H9 (cell line): ENCODE data around the gene PIPOX. TPM values are rescaled to one million over a fixed set of nuclear protein-coding genes. Genes with fewer than 3 reads are reported as not detected.

ENCODE experiments used
- DNase-seq: peaks from one replicate; pipeline ENCODE4 v3.0.0-alpha.2; 2017
- H2AFZ ChIP-seq: one replicate; pipeline ENCODE4 v1.6.1; 2013; ENCODE audit warnings: mild to moderate bottlenecking, low read length, control low read depth, moderate library complexity
- H2AK5ac ChIP-seq: 2 replicates; pipeline ENCODE4 v1.6.1; 2013; ENCODE audit warnings: low read length, control low read depth, mixed read lengths; ENCODE audit not compliant: insufficient read length
- H2BK120ac ChIP-seq: one replicate; pipeline ENCODE4 v1.6.1; 2013; ENCODE audit warnings: low read depth, mild to moderate bottlenecking, low read length, control low read depth, inconsistent platforms; ENCODE audit not compliant: poor library complexity, severe bottlenecking
- H2BK12ac ChIP-seq: 2 replicates; pipeline ENCODE4 v1.6.1; 2013; ENCODE audit warnings: low read length, control low read depth, mixed read lengths, low read depth; ENCODE audit not compliant: insufficient read length
- H2BK15ac ChIP-seq: 2 replicates; pipeline ENCODE4 v1.6.1; 2013; ENCODE audit warnings: low read depth, low read length, control low read depth
- H2BK20ac ChIP-seq: one replicate; pipeline ENCODE4 v1.6.1; 2013; ENCODE audit warnings: low read depth, mild to moderate bottlenecking, low read length, control low read depth, inconsistent platforms; ENCODE audit not compliant: poor library complexity, severe bottlenecking
- H2BK5ac ChIP-seq: 2 replicates; pipeline ENCODE4 v1.6.1; 2013; ENCODE audit warnings: low read length, control low read depth, mixed read lengths; ENCODE audit not compliant: insufficient read length
- H3K14ac ChIP-seq: 2 replicates; pipeline ENCODE4 v1.6.1; 2013; ENCODE audit warnings: low read length, control low read depth; ENCODE audit not compliant: insufficient read depth
- H3K18ac ChIP-seq: 2 replicates; pipeline ENCODE4 v1.6.1; 2013; ENCODE audit warnings: low read depth, mild to moderate bottlenecking, mixed read lengths, low read length, control low read depth; ENCODE audit not compliant: insufficient read length
- H3K23ac ChIP-seq: 2 replicates; pipeline ENCODE4 v1.6.1; 2013; ENCODE audit warnings: low read length, control low read depth, mixed read lengths, low read depth; ENCODE audit not compliant: insufficient read length
- H3K23me2 ChIP-seq: 2 replicates; pipeline ENCODE4 v1.6.1; 2013; ENCODE audit warnings: low read depth, mild to moderate bottlenecking, mixed read lengths, low read length, control low read depth; ENCODE audit not compliant: insufficient read length, poor library complexity, severe bottlenecking
- H3K27ac ChIP-seq: 2 replicates; pipeline ENCODE4 v1.5.1; 2013; ENCODE audit warnings: low read length, control low read depth, mixed read lengths, low read depth; ENCODE audit not compliant: insufficient read length
- H3K27me3 ChIP-seq: 2 replicates; pipeline ENCODE4 v1.6.1; 2013; ENCODE audit warnings: low read length, control low read depth, inconsistent platforms; ENCODE audit not compliant: insufficient read depth
- H3K4ac ChIP-seq: 2 replicates; pipeline ENCODE4 v1.6.1; 2013; ENCODE audit warnings: low read depth, mild to moderate bottlenecking, control low read depth, inconsistent platforms, low read length, moderate library complexity
- H3K4me1 ChIP-seq: 2 replicates; pipeline ENCODE4 v1.6.1; 2013; ENCODE audit warnings: low read length, control low read depth, inconsistent platforms; ENCODE audit not compliant: insufficient read depth
- H3K4me2 ChIP-seq: 2 replicates; pipeline ENCODE4 v1.6.1; 2013; ENCODE audit warnings: low read length, control low read depth, mixed read lengths; ENCODE audit not compliant: insufficient read length, insufficient read depth
- H3K56ac ChIP-seq: 2 replicates; pipeline ENCODE4 v1.6.1; 2013; ENCODE audit warnings: low read depth, mild to moderate bottlenecking, mixed read lengths, low read length, control low read depth; ENCODE audit not compliant: insufficient read length
- H3K79me1 ChIP-seq: 2 replicates; pipeline ENCODE4 v1.6.1; 2013; ENCODE audit warnings: low read depth, mild to moderate bottlenecking, moderate library complexity, low read length, control low read depth, inconsistent platforms; ENCODE audit not compliant: insufficient read depth, poor library complexity, severe bottlenecking
- H3K79me2 ChIP-seq: 2 replicates; pipeline ENCODE4 v1.6.1; 2013; ENCODE audit warnings: low read length, control low read depth, inconsistent platforms; ENCODE audit not compliant: insufficient read depth
- H3K9ac ChIP-seq: 2 replicates; pipeline ENCODE4 v1.6.1; 2013; ENCODE audit warnings: low read length, control low read depth, mixed read lengths; ENCODE audit not compliant: insufficient read length; ENCODE audit errors: extremely low read depth
- H3K9me3 ChIP-seq: one replicate; pipeline ENCODE4 v1.6.1; 2013; ENCODE audit warnings: low read depth, low read length, inconsistent platforms; ENCODE audit not compliant: control insufficient read depth
- H3T11ph ChIP-seq: one replicate; pipeline ENCODE4 v1.6.1; 2013; ENCODE audit warnings: mild to moderate bottlenecking, low read length, control low read depth, inconsistent platforms
- H4K20me1 ChIP-seq: one replicate; pipeline ENCODE4 v1.6.1; 2013; ENCODE audit not compliant: control insufficient read depth, insufficient read length, insufficient read depth
- H4K5ac ChIP-seq: 2 replicates; pipeline ENCODE4 v1.6.1; 2013; ENCODE audit warnings: low read depth, mild to moderate bottlenecking, mixed read lengths, low read length, control low read depth; ENCODE audit not compliant: insufficient read length
- H4K8ac ChIP-seq: replicated peaks from 2 replicates; pipeline ENCODE4 v1.6.1; 2013; ENCODE audit warnings: low read length, control low read depth, mixed read lengths, low read depth; ENCODE audit not compliant: insufficient read length
- H4K91ac ChIP-seq: 2 replicates; pipeline ENCODE4 v1.6.1; 2013; ENCODE audit warnings: low read depth, mild to moderate bottlenecking, moderate library complexity, mixed read lengths, low read length, control low read depth; ENCODE audit not compliant: insufficient read length
- H3K27ac Mint-ChIP-seq, 3 experiments: 2 replicates in 2 of 3; 3 replicates in 1 of 3; pipeline ENCODE4 v1.8.0; 2020 to 2021; ENCODE audit warnings: mixed read lengths in 3 of 3, mild to moderate bottlenecking in 1 of 3, moderate library complexity in 1 of 3
- H3K27me3 Mint-ChIP-seq: 2 replicates; pipeline ENCODE4 v1.8.0; 2021; ENCODE audit warnings: low read depth, mild to moderate bottlenecking, moderate library complexity, mixed read lengths
- H3K36me3 Mint-ChIP-seq, 3 experiments: 2 replicates in 2 of 3; 3 replicates in 1 of 3; pipeline ENCODE4 v1.8.0; 2020 to 2021; ENCODE audit warnings: low read depth in 3 of 3, mixed read lengths in 3 of 3; ENCODE audit not compliant: insufficient read depth in 1 of 3
- H3K4me1 Mint-ChIP-seq, 2 experiments: 2 replicates each; pipeline ENCODE4 v1.8.0; 2020; ENCODE audit warnings: mixed read lengths in 2 of 2
- H3K4me3 Mint-ChIP-seq, 2 experiments: 2 replicates in 1 of 2; 3 replicates in 1 of 2; pipeline ENCODE4 v1.8.0; 2020 to 2021; ENCODE audit warnings: mild to moderate bottlenecking in 2 of 2, mixed read lengths in 2 of 2, moderate library complexity in 1 of 2
- H3K9me3 Mint-ChIP-seq, 2 experiments: 2 replicates in 1 of 2; 3 replicates in 1 of 2; pipeline ENCODE4 v1.8.0; 2020; ENCODE audit warnings: mild to moderate bottlenecking in 2 of 2, mixed read lengths in 2 of 2, moderate library complexity in 1 of 2
- WGBS: extraction: QIAGEN DNeasy Blood & Tissue Kit; methylation state at CpG from one replicate; pipeline ENCODE4 v1.1.7; 2013; ENCODE audit warnings: missing lambda C conversion rate, low lambda C conversion rate, mixed read lengths; ENCODE audit not compliant: insufficient read length; ENCODE audit errors: extremely low coverage; 5-methylcytosine and 5-hydroxymethylcytosine counted together
- total RNA-seq: library from RNA; stranded (reverse); gene quantifications from 2 replicates; pipeline ENCODE4 v1.2.1, GENCODE V29; 2021
- TF ChIP-seq, protein P1 (sequence below): fragments of 200-600 bp; sonication (generic); conservative IDR thresholded peaks from 3 replicates; pipeline ENCODE4 v1.8.0; 2021; ENCODE audit warnings: antibody characterized with exemption, mild to moderate bottlenecking

The PIPOX gene
- total RNA-seq, 1 experiment from 2014 or later: 30.1 TPM

DNA sequence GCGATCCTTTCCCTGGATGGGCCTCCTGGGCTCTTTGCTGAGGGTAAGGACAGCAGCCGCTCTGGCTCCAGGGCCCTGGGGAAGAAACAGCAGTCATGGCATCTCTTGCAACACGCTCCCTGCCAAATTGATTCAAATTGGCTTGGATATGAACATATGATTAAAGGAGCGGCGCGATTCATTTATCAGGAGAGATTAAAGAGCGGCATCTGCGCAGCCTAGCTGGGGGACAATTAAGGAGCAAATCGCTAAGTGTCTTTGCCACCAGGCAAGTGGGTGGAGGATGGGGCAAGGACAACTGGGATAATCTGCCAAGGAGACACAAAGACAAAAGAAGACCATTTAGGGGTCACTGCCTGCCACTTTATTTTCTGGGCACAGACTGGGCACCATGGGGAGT is 27.8 kb downstream of the PIPOX start:
- Histone ChIP-seq H3K79me1 (no peaks in the 10 kb centered on the region), H2AK5ac (no peak overlapping the region), H4K5ac (no peak overlapping the region), H2AFZ (no peak overlapping the region), H3K4me1 (peaks cover 4% of the 10 kb centered on the region; the same call in 1 of the 2 replicates), H4K8ac (no peak overlapping the region), H2BK120ac (no peak overlapping the region), H3K4ac (no peak overlapping the region), H3K4me2 (no peak overlapping the region), H2BK20ac (no peak overlapping the region), H3K14ac (no peak overlapping the region), H3K9ac (no peak overlapping the region), H3K27me3 (no peaks in the 10 kb centered on the region), H2BK12ac (no peak overlapping the region), H3T11ph (no peak overlapping the region), H3K79me2 (no peaks in the 10 kb centered on the region), H3K56ac (no peak overlapping the region), H3K23ac (no peak overlapping the region), H3K9me3 (no peaks in the 10 kb centered on the region), H2BK15ac (no peak overlapping the region), H4K91ac (no peak overlapping the region), H3K27ac (no peak overlapping the region), H2BK5ac (no peak overlapping the region), H3K18ac (no peak overlapping the region), H3K23me2 (no peaks in the 10 kb centered on the region), H4K20me1 (no peaks in the 10 kb centered on the region)
- Mint-ChIP-seq H3K36me3 (no peaks in the 10 kb centered on the region; a peak in 2 of 7 replicates), H3K27ac (peak overlapping the region in 1 of 3 experiments; percentile 33; a peak in 2 of 7 replicates), H3K4me1 (peaks cover 44 to 56% of the 10 kb centered on the region in 2 experiments), H3K4me3 (no peak overlapping the region), H3K9me3 (no peaks in the 10 kb centered on the region), H3K27me3 (no peaks in the 10 kb centered on the region; the same call in 1 of the 2 replicates)
- DNase-seq: no peak
- TF ChIP-seq, protein P1, sequence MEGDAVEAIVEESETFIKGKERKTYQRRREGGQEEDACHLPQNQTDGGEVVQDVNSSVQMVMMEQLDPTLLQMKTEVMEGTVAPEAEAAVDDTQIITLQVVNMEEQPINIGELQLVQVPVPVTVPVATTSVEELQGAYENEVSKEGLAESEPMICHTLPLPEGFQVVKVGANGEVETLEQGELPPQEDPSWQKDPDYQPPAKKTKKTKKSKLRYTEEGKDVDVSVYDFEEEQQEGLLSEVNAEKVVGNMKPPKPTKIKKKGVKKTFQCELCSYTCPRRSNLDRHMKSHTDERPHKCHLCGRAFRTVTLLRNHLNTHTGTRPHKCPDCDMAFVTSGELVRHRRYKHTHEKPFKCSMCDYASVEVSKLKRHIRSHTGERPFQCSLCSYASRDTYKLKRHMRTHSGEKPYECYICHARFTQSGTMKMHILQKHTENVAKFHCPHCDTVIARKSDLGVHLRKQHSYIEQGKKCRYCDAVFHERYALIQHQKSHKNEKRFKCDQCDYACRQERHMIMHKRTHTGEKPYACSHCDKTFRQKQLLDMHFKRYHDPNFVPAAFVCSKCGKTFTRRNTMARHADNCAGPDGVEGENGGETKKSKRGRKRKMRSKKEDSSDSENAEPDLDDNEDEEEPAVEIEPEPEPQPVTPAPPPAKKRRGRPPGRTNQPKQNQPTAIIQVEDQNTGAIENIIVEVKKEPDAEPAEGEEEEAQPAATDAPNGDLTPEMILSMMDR: no peak
- no CpG with 5 or more reads among the region's 9 CpGs for WGBS
